Endothelial cell of umbilical vein (primary cell): ENCODE measurements around the gene GBF1. TPM values are rescaled to one million over a fixed set of nuclear protein-coding genes. Genes with fewer than 3 reads are reported as not detected.
A peak's percentile ranks its signal among the peaks of the same experiment; 100 is the strongest.

Source experiments
- BruUV-seq: library from RNA; stranded (reverse); fragments of 400-500 nt; replicated peaks from 2 replicates; lab custom pipeline; 2021; lab: Mats Ljungman, UMichigan
- CTCF ChIA-PET: fragments of 300-600, 350-600 bp; sonication (Branson Sonifier 250); formaldehyde crosslinking; loops from one replicate; lab custom pipeline; 2021; ENCODE audit warnings: antibody characterized with exemption, inconsistent platforms; lab: Charles Lee
- POLR2A ChIA-PET: fragments of 300-600, 350-600 bp; sonication (Branson Sonifier 250); formaldehyde crosslinking; loops from one replicate; lab custom pipeline; 2021; ENCODE audit warnings: antibody characterized with exemption, inconsistent platforms; lab: Charles Lee
- DNase-seq: peaks from one replicate; pipeline ENCODE4 v3.0.0-alpha.2; 2011; ENCODE audit warnings: low read depth, low spot score
- FAIRE-seq: peaks from 2 replicates; lab custom pipeline; 2011; peaks lifted over from hg19 to GRCh38; lab: Jason Lieb, UNC
- H2AFZ ChIP-seq: 2 replicates; pipeline ENCODE4 v1.6.0; 2012; ENCODE audit warnings: low read depth, low read length, control low read depth, inconsistent platforms
- H3K27ac ChIP-seq: 2 replicates; pipeline ENCODE4 v1.5.1; 2011; ENCODE audit warnings: low read depth, mild to moderate bottlenecking, control low read depth, low read length, moderate library complexity; ENCODE audit not compliant: insufficient read depth
- H3K27me3 ChIP-seq, 2 experiments: 2 replicates each; pipeline versions ENCODE4 v1.6.0 to v1.6.1; 2011; ENCODE audit warnings: low read length in 2 of 2, mixed read lengths in 1 of 2; ENCODE audit not compliant: control insufficient read depth in 2 of 2, insufficient read depth in 2 of 2
- H3K36me3 ChIP-seq, 2 experiments: 2 replicates in 1 of 2; 3 replicates in 1 of 2; pipeline ENCODE4 v1.5.1; 2011; ENCODE audit warnings: low read length in 2 of 2, mild to moderate bottlenecking in 1 of 2, moderate library complexity in 1 of 2; ENCODE audit not compliant: control insufficient read depth in 2 of 2, insufficient read depth in 2 of 2; ENCODE audit errors: extremely low read depth in 1 of 2
- H3K4me1 ChIP-seq: 3 replicates; pipeline ENCODE4 v1.5.1; 2011; ENCODE audit warnings: mild to moderate bottlenecking, low read length; ENCODE audit not compliant: control insufficient read depth, insufficient read depth; ENCODE audit errors: extremely low read depth
- H3K4me2 ChIP-seq: 2 replicates; pipeline ENCODE4 v1.6.1; 2011; ENCODE audit warnings: low read length, control low read depth, mixed read lengths; ENCODE audit not compliant: insufficient read depth
- H3K4me3 ChIP-seq, 3 experiments: fragments of 200-600 bp in 1 of 3; sonication (generic), shearing (Covaris generic) in 1 of 3; replicated peaks in 1 of 3; 2 replicates each; pipeline ENCODE4 v1.5.1; 2011 to 2016; ENCODE audit warnings: control low read depth in 3 of 3, low read length in 3 of 3, mild to moderate bottlenecking in 2 of 3, inconsistent platforms in 1 of 3, low read depth in 1 of 3, moderate library complexity in 1 of 3; ENCODE audit not compliant: insufficient read depth in 1 of 3
- H3K79me2 ChIP-seq: 2 replicates; pipeline ENCODE4 v1.6.0; 2012; ENCODE audit warnings: low read length, inconsistent platforms; ENCODE audit not compliant: control insufficient read depth, insufficient read depth
- H3K9ac ChIP-seq: replicated peaks from 2 replicates; pipeline ENCODE3; 2011; ENCODE audit warnings: low read length, control low read depth; ENCODE audit not compliant: insufficient read depth; ENCODE audit errors: extremely low read depth
- H3K9me1 ChIP-seq: replicated peaks from 3 replicates; pipeline ENCODE4 v1.6.0; 2011; ENCODE audit warnings: mild to moderate bottlenecking, low read length; ENCODE audit not compliant: control insufficient read depth, insufficient read depth; ENCODE audit errors: extremely low read depth
- H3K9me3 ChIP-seq: replicated peaks from 2 replicates; pipeline ENCODE4 v1.5.1; 2012; ENCODE audit warnings: low read length, inconsistent platforms; ENCODE audit not compliant: control insufficient read depth, insufficient read depth
- H4K20me1 ChIP-seq: replicated peaks from 2 replicates; pipeline ENCODE3; 2011; ENCODE audit warnings: mild to moderate bottlenecking, low read length; ENCODE audit not compliant: control insufficient read depth, insufficient read depth; ENCODE audit errors: extremely low read depth
- GATA2 ChIP-seq: IDR thresholded peaks from 2 replicates; pipeline ENCODE4 v1.7.0; 2011; ENCODE audit warnings: low read depth, mild to moderate bottlenecking, moderate library complexity, mixed read lengths, low read length; ENCODE audit not compliant: insufficient read length, insufficient read depth
- POLR2AphosphoS5 ChIP-seq: IDR thresholded peaks from 2 replicates; pipeline ENCODE4 v1.6.1; 2012; ENCODE audit warnings: low read depth, mild to moderate bottlenecking, control low read depth, low read length, moderate library complexity; ENCODE audit not compliant: insufficient read depth
- dilution Hi-C: fragments of 300-500 bp; cut with MboI; formaldehyde crosslinking; loops from one replicate; pipeline ENCODE4 v1.15.0; 2019; ENCODE audit warnings: low sequenced_read_pairs; ENCODE audit not compliant: extremely low pct_ligation_motif_present
- intact Hi-C: fragments of 100-400 bp; cut with micrococcal nuclease; formaldehyde crosslinking; loops from one replicate; pipeline ENCODE4 v1.10.0; 2022
- polyA plus RNA-seq, 4 experiments: library from polyadenylated mRNA; depleted of rRNA in 3 of 4; stranded (reverse) in 3 of 4; unstranded in 1 of 4; fragments of >200 nt; gene quantifications; 2 replicates each; pipeline versions ENCODE4 v1.2.1 to v1.2.3, GENCODE V29; 2011 to 2012; ENCODE audit warnings: missing spikeins in 1 of 4
- total RNA-seq: library from RNA; stranded (reverse); gene quantifications from 2 replicates; pipeline ENCODE4 v1.2.3, GENCODE V29; 2021
- TF ChIP-seq, protein P1 (sequence below), 2 donors: IDR thresholded peaks; 1 replicate in 1 of 2; 2 replicates in 1 of 2; pipeline ENCODE4 v1.5.1; 2011; ENCODE audit warnings: low read length in 2 of 2, mild to moderate bottlenecking in 2 of 2, moderate library complexity in 2 of 2, control low read depth in 1 of 2, inconsistent platforms in 1 of 2, low read depth in 1 of 2; ENCODE audit not compliant: insufficient read depth in 1 of 2; ENCODE audit errors: extremely low read depth in 1 of 2

Gene GBF1
- total and polyA plus RNA-seq, 2 donors (not counting 3 experiments of a cell fraction or from before 2014, with no cell fraction given): 26.0 to 49.7 TPM

DNA sequence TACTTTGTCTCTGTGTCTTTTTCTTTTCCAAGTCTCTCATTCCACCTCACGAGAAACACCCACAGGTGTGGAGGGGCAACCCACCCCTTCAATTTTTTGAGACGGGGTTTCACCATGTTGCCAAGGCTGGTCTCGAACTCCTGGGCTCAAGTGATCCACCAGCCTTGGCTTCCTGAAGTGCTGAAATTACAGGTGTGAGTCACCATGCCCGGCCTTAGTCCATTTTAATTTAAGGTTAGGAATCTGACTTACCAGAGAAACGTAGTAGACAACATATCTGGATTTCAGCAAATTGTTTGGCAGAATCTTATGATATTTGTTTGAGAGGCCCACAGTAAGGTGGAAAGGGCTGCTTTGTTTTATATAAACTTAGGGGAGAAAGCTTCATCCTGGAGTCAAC, 147.0 kb downstream of the GBF1 start:
- intact Hi-C loops (no loop called here), dilution Hi-C loops (no loop called here)
- POLR2A ChIA-PET: no interaction called here
- Histone ChIP-seq H3K4me1 (peaks cover 14% of the 10 kb centered on the region), H3K4me2 (no peak overlapping the region), H3K9ac (no peak overlapping the region), H4K20me1 (no peaks in the 10 kb centered on the region), H3K27ac (no peak overlapping the region), H3K36me3 (peaks cover 0 to 3% of the 10 kb centered on the region in 2 experiments), H3K4me3 (no peak overlapping the region), H3K27me3 (peaks cover 6% of the 10 kb centered on the region in 2 experiments), H3K79me2 (no peaks in the 10 kb centered on the region), H3K9me3 (no peaks in the 10 kb centered on the region), H2AFZ (no peak overlapping the region), H3K9me1 (no peaks in the 10 kb centered on the region)
- no TSS peak for BruUV-seq
- FAIRE-seq: no peak
- no peak for TF ChIP-seq POLR2AphosphoS5
- DNase-seq: no peak
- CTCF ChIA-PET: interaction anchor here (2.4 to 9.2 kb wide), 3 partner anchors 87 to 191 kb away, joined by 23 to 168 read pairs (median 44); no protein-coding TSS in a partner anchor

DNA sequence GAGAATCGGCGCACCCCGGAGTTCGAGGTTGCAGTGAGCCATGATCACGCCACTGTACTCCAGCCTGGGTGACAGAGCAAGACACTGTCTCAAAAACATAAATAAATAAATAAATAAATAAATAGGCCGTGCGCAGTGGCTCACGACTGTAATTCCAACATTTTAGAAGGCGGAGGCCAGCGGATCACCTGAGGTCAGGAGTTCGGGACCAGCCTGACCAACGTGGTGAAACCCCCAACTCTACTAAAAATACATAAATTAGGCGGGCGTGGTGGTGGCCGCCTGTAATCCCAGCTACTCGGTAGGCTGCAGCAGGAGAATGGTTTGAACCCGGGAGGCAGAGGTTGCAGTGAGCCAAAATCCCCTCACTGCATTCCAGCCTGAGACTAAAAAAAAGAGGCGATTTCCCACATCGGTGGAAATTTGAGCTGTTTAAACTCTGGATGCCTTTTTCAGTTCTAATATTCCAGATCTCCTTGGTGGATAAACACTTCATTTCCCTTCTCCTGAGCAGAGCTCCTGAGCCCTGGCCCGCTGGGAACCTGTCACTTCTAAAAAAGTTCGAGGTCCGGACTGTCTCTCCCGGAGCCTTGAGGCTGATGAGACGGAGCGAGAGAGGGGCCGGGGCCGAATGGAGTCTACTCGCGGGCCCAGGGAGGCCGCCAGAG, 148.2 kb downstream of the GBF1 start:
- POLR2A ChIA-PET: interaction anchor here (0.6 kb wide), 1 partner anchor 250 kb away, joined by 5 read pairs; no protein-coding TSS in a partner anchor
- FAIRE-seq: no peak
- Histone ChIP-seq H2AFZ (peak overlapping the region; percentile 65), H3K4me1 (peaks cover 14% of the 10 kb centered on the region), H3K79me2 (no peaks in the 10 kb centered on the region), H3K9me3 (no peaks in the 10 kb centered on the region), H4K20me1 (no peaks in the 10 kb centered on the region), H3K9me1 (no peaks in the 10 kb centered on the region), H3K9ac (peak overlapping the region; percentile 81), H3K27me3 (peaks cover 6% of the 10 kb centered on the region in 2 experiments), H3K36me3 (peaks cover 0 to 11% of the 10 kb centered on the region in 2 experiments), H3K4me3 (peak overlapping the region; percentile 4 to 60 (median 53)), H3K27ac (peak overlapping the region; percentile 87), H3K4me2 (peak overlapping the region; percentile 44)
- no peak for TF ChIP-seq GATA2
- TF ChIP-seq, protein P1, sequence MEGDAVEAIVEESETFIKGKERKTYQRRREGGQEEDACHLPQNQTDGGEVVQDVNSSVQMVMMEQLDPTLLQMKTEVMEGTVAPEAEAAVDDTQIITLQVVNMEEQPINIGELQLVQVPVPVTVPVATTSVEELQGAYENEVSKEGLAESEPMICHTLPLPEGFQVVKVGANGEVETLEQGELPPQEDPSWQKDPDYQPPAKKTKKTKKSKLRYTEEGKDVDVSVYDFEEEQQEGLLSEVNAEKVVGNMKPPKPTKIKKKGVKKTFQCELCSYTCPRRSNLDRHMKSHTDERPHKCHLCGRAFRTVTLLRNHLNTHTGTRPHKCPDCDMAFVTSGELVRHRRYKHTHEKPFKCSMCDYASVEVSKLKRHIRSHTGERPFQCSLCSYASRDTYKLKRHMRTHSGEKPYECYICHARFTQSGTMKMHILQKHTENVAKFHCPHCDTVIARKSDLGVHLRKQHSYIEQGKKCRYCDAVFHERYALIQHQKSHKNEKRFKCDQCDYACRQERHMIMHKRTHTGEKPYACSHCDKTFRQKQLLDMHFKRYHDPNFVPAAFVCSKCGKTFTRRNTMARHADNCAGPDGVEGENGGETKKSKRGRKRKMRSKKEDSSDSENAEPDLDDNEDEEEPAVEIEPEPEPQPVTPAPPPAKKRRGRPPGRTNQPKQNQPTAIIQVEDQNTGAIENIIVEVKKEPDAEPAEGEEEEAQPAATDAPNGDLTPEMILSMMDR (IDR thresholded peaks at IDR 0.05; ENCODE audit: extremely low read depth in 1 of 2, insufficient read depth in 1 of 2, low read depth in 1 of 2, low read length in 2 of 2): peak; percentile 92 to 96
- no peak for DNase-seq
- intact Hi-C loops: loop anchor here (1.0 to 2.0 kb wide), 5 partner anchors 29 to 319 kb away; partner anchors contain the start of gene NOLC1
- TSS peak; percentile 78 for BruUV-seq
- CTCF ChIA-PET: interaction anchor here (0.7 to 9.2 kb wide), 16 partner anchors 10 to 276 kb away, joined by 3 to 168 read pairs (median 6); partner anchors contain the start of genes ACTR1A and FBXL15
- dilution Hi-C loops: no loop called here
